ENCODE measurements around the gene NR3C1. TPM values are rescaled to one million over a fixed set of nuclear protein-coding genes. Genes with fewer than 3 reads are reported as not detected.

Gene NR3C1
- total RNA-seq, 2 experiments from 2014 or later: 48.6 to 53.9 TPM

GRCh38 chr5:143230676-143230996 is 172.8 kb downstream of the NR3C1 start:
- H3K4me3 Mint-ChIP-seq: no peak overlapping the region
- POLR2A ChIA-PET: interaction anchor here (1.0 kb wide), 1 partner anchor 206 kb away, joined by 3 read pairs; no protein-coding TSS in a partner anchor

GRCh38 chr5:143229896-143230675 is 173.4 kb downstream of the NR3C1 start:
- H3K27ac Mint-ChIP-seq: peak overlapping the region; percentile 81
- no peaks in the 10 kb centered on the region for H3K27me3 Mint-ChIP-seq
- no peaks in the 10 kb centered on the region for H3K36me3 Mint-ChIP-seq
- peak overlapping the region; percentile 63 for H3K4me3 Mint-ChIP-seq
- H3K9me3 Mint-ChIP-seq: no peaks in the 10 kb centered on the region
- DNase-seq: peak; percentile 71
- H3K4me1 Mint-ChIP-seq (ENCODE audit: low read depth): peaks cover 29% of the 10 kb centered on the region
- ChIA-PET CTCF (interaction anchor here (0.9 to 1.1 kb wide), 2 partner anchors 173 to 174 kb away, joined by 4 to 6 read pairs; partner anchors contain the start of gene NR3C1), POLR2A (interaction anchor here (1.0 to 2.1 kb wide), 3 partner anchors 10 to 206 kb away, joined by 3 to 12 read pairs (median 6); no protein-coding TSS in a partner anchor)
- intact Hi-C loops (cut with micrococcal nuclease): loop anchor here (1.0 to 2.0 kb wide), 3 partner anchors 8 to 31 kb away; no protein-coding TSS in a partner anchor

More at GRCh38 chr5:143230676-143230996, 172.8 kb downstream of the NR3C1 start:
- Mint-ChIP-seq H3K27ac (no peak overlapping the region), H3K9me3 (no peaks in the 10 kb centered on the region), H3K4me1 (ENCODE audit: low read depth) (peaks cover 29% of the 10 kb centered on the region), H3K36me3 (no peaks in the 10 kb centered on the region), H3K27me3 (no peaks in the 10 kb centered on the region)
- CTCF ChIA-PET: interaction anchor here (0.9 kb wide), 1 partner anchor 173 kb away, joined by 4 read pairs; the partner anchor contains the start of gene NR3C1
- DNase-seq: no peak
- intact Hi-C loops (cut with micrococcal nuclease): loop anchor here (1.0 to 2.0 kb wide), 2 partner anchors 8 to 30 kb away; no protein-coding TSS in a partner anchor

GRCh38 chr5:143229426-143229895 is 174.0 kb downstream of the NR3C1 start:
- Mint-ChIP-seq H3K9me3 (no peaks in the 10 kb centered on the region), H3K4me3 (peak overlapping the region; percentile 63), H3K27me3 (no peaks in the 10 kb centered on the region), H3K27ac (peak overlapping the region; percentile 81), H3K4me1 (ENCODE audit: low read depth) (peaks cover 29% of the 10 kb centered on the region), H3K36me3 (no peaks in the 10 kb centered on the region)
- DNase-seq: peak; percentile 24
- intact Hi-C loops (cut with micrococcal nuclease): loop anchor here (1.0 kb wide), 1 partner anchor 12 kb away; no protein-coding TSS in a partner anchor
- ChIA-PET CTCF (interaction anchor here (1.1 to 1.4 kb wide), 2 partner anchors 12 to 174 kb away, joined by 3 to 6 read pairs; partner anchors contain the start of gene NR3C1), POLR2A (interaction anchor here (0.8 to 2.1 kb wide), 6 partner anchors 9 to 227 kb away, joined by 3 to 12 read pairs (median 4); partner anchors contain the start of gene NR3C1)

- CTCF ChIA-PET: interaction anchor here (0.8 to 1.4 kb wide), 3 partner anchors 11 to 175 kb away, joined by 3 to 6 read pairs (median 3); partner anchors contain the start of gene NR3C1
- Mint-ChIP-seq H3K9me3 (no peaks in the 10 kb centered on the region), H3K36me3 (no peaks in the 10 kb centered on the region), H3K4me3 (no peak overlapping the region), H3K4me1 (ENCODE audit: low read depth) (peaks cover 32% of the 10 kb centered on the region), H3K27me3 (no peaks in the 10 kb centered on the region), H3K27ac (peak overlapping the region; percentile 81)
- POLR2A ChIA-PET: interaction anchor here (0.8 to 2.1 kb wide), 5 partner anchors 8 to 227 kb away, joined by 3 to 12 read pairs (median 4); partner anchors contain the start of gene NR3C1
- DNase-seq: peak; percentile 76
- intact Hi-C loops (cut with micrococcal nuclease): loop anchor here (1.0 kb wide), 1 partner anchor 11 kb away; no protein-coding TSS in a partner anchor
Measured at GRCh38 chr5:143228597-143229293, 174.7 kb downstream of the NR3C1 start.
